AG09319 (cell line): ENCODE measurements around the gene C1QA.

ENCODE experiments used
- DNase-seq: peaks from one replicate; pipeline ENCODE4 v3.0.0-alpha.2; 2010; ENCODE audit warnings: low read depth; ENCODE audit errors: extremely low read depth
- CTCF ChIP-seq: IDR thresholded peaks from 2 replicates; pipeline ENCODE4 v1.5.1; 2011; ENCODE audit warnings: low read depth, mild to moderate bottlenecking, inconsistent platforms, low read length, moderate library complexity

Gene C1QA

GRCh38 chr1:22613572-22613918, 22.9 kb upstream of the C1QA start:
- no peak for DNase-seq
- TF ChIP-seq CTCF: no peak

- no peak for DNase-seq
- no peak for TF ChIP-seq CTCF
Measured at GRCh38 chr1:22613951-22614350, 22.5 kb upstream of the C1QA start.

- TF ChIP-seq CTCF: no peak
- no peak for DNase-seq
Measured at GRCh38 chr1:22615886-22616285, 20.5 kb upstream of the C1QA start.

- no peak for TF ChIP-seq CTCF
Measured at GRCh38 chr1:22616571-22616970, 19.9 kb upstream of the C1QA start.

GRCh38 chr1:22618056-22618455, 18.4 kb upstream of the C1QA start:
- TF ChIP-seq CTCF: no peak
- no peak for DNase-seq

More at GRCh38 chr1:22616571-22616970, 19.9 kb upstream of the C1QA start:
- DNase-seq: no peak

- DNase-seq: no peak
- no peak for TF ChIP-seq CTCF
Measured at GRCh38 chr1:22619252-22619651, 17.2 kb upstream of the C1QA start.

- DNase-seq: no peak
- no peak for TF ChIP-seq CTCF
Measured at GRCh38 chr1:22619798-22620197, 16.6 kb upstream of the C1QA start.
